HepG2 (cell line): ENCODE results near the gene SCAPER. TPM values are rescaled to one million over a fixed set of nuclear protein-coding genes. Genes with fewer than 3 reads are reported as not detected.

ENCODE experiments used
- ATAC-seq: fragments of 200-7000 bp; cut with Tn5 transposase; 3 replicates; pipeline ENCODE4 v1.9.1; 2020; ENCODE audit warnings: mild to moderate bottlenecking, moderate library complexity
- BruUV-seq: library from RNA; stranded (reverse); fragments of 400-500 nt; replicated peaks from 2 replicates; lab custom pipeline; 2021; lab: Mats Ljungman, UMichigan
- CTCF ChIA-PET: fragments of 300-600 bp; formaldehyde crosslinking; extraction: SDS; loops from one replicate; lab custom pipeline; 2021; ENCODE audit warnings: low total read pairs, inconsistent platforms, low intra/inter-chr PET ratio; lab: Yijun Ruan, JAX
- POLR2A ChIA-PET: fragments of 350-600 bp; sonication (Branson Sonifier 250); formaldehyde crosslinking; loops from one replicate; lab custom pipeline; 2020; ENCODE audit warnings: antibody characterized with exemption, inconsistent platforms; lab: Yijun Ruan, JAX
- DNase-seq: peaks from one replicate; pipeline ENCODE4 v3.0.0-alpha.2; 2015; ENCODE audit warnings: low spot score
- FAIRE-seq: peaks from 3 replicates; lab custom pipeline; 2011; peaks lifted over from hg19 to GRCh38; lab: Jason Lieb, UNC
- H2AFZ ChIP-seq: one replicate; pipeline ENCODE4 v1.6.1; 2011; ENCODE audit warnings: low read length, inconsistent platforms
- H3K27ac ChIP-seq: fragments of 300-600 bp; 3 replicates; pipeline ENCODE4 v1.8.0; 2011; ENCODE audit warnings: mixed run types, mild to moderate bottlenecking, mixed read lengths, low read length, inconsistent platforms; ENCODE audit not compliant: insufficient read depth; ENCODE audit errors: extremely low read length
- H3K27me3 ChIP-seq, 2 experiments: fragments of 200-600 bp in 1 of 2; 2 replicates in 1 of 2; 3 replicates in 1 of 2; pipeline versions ENCODE4 v1.6.0 to v1.8.0; 2011; ENCODE audit warnings: low read length in 2 of 2, mild to moderate bottlenecking in 2 of 2, moderate library complexity in 2 of 2, inconsistent platforms in 1 of 2; ENCODE audit not compliant: insufficient read depth in 2 of 2, control insufficient read depth in 1 of 2
- H3K36me3 ChIP-seq, 2 experiments: fragments of 200-600 bp in 1 of 2; replicated peaks in 1 of 2; 2 replicates in 1 of 2; 3 replicates in 1 of 2; pipeline versions ENCODE4 v1.5.1 to v1.8.0; 2011; ENCODE audit warnings: low read length in 2 of 2, inconsistent platforms in 1 of 2; ENCODE audit not compliant: insufficient read depth in 2 of 2, control insufficient read depth in 1 of 2
- H3K4me1 ChIP-seq: 2 replicates; pipeline ENCODE4 v1.5.1; 2012; ENCODE audit warnings: low read length, inconsistent platforms; ENCODE audit not compliant: insufficient read depth
- H3K4me2 ChIP-seq: 2 replicates; pipeline ENCODE4 v1.6.0; 2011; ENCODE audit warnings: low read depth, low read length, inconsistent platforms
- H3K4me3 ChIP-seq, 3 experiments: fragments of 200-600 bp in 1 of 3; sonication (generic), shearing (Covaris generic) in 1 of 3; replicated peaks in 1 of 3; 2 replicates each; pipeline ENCODE4 v1.5.1; 2011 to 2016; ENCODE audit warnings: low read length in 3 of 3, inconsistent platforms in 2 of 3, low read depth in 2 of 3, mild to moderate bottlenecking in 2 of 3, control low read depth in 1 of 3, mixed read lengths in 1 of 3; ENCODE audit not compliant: insufficient read depth in 1 of 3
- H3K79me2 ChIP-seq: one replicate; pipeline ENCODE4 v1.6.1; 2011; ENCODE audit warnings: low read length, inconsistent platforms; ENCODE audit not compliant: insufficient read depth
- H3K9ac ChIP-seq: 2 replicates; pipeline ENCODE4 v1.6.0; 2011; ENCODE audit warnings: mild to moderate bottlenecking, low read depth, low read length, inconsistent platforms; ENCODE audit not compliant: insufficient read depth
- H3K9me3 ChIP-seq: 2 replicates; pipeline ENCODE4 v1.5.1; 2012; ENCODE audit warnings: mild to moderate bottlenecking, low read length
- H4K20me1 ChIP-seq: 2 replicates; pipeline ENCODE4 v1.6.0; 2011; ENCODE audit warnings: inconsistent platforms, mild to moderate bottlenecking, low read length, moderate library complexity; ENCODE audit not compliant: insufficient read depth
- FOXP1 ChIP-seq, 2 experiments: fragments of 450-650 bp in 1 of 2; IDR thresholded peaks; 2 replicates each; pipeline ENCODE4 v1.6.1; 2017 to 2018; ENCODE audit warnings: antibody characterized with exemption in 1 of 2
- KDM1A ChIP-seq: IDR thresholded peaks from 2 replicates; pipeline ENCODE4 v1.6.1; 2016; ENCODE audit warnings: missing compliant biosample characterization
- NFRKB ChIP-seq: fragments of 450-650 bp; IDR thresholded peaks from 2 replicates; pipeline ENCODE4 v1.6.1; 2017
- STAT6 ChIP-seq: sonication (generic); formaldehyde crosslinking; IDR thresholded peaks from 2 replicates; pipeline ENCODE4 v1.4.0; 2020; ENCODE audit warnings: missing genetic modification reagents, mild to moderate bottlenecking, borderline replicate concordance
- TBL1XR1 ChIP-seq: fragments of 150-350 bp; IDR thresholded peaks from 2 replicates; pipeline ENCODE4 v1.6.1; 2014; ENCODE audit warnings: borderline replicate concordance, low read length; ENCODE audit not compliant: partially characterized antibody
- TEAD3 ChIP-seq: optimal IDR thresholded peaks from 2 replicates; pipeline ENCODE3; 2016; ENCODE audit warnings: borderline replicate concordance
- ZNF326 ChIP-seq: sonication (generic); formaldehyde crosslinking; IDR thresholded peaks from 2 replicates; pipeline ENCODE4 v1.4.0; 2020; ENCODE audit warnings: missing genetic modification reagents, borderline replicate concordance
- ZNF337 ChIP-seq: sonication (generic); formaldehyde crosslinking; IDR thresholded peaks from 2 replicates; pipeline ENCODE4 v1.5.1; 2020; ENCODE audit warnings: missing genetic modification reagents, low read depth, mild to moderate bottlenecking, borderline replicate concordance
- WGBS: methylation state at CpG from one replicate; pipeline ENCODE4 v1.1.6; 2017; ENCODE audit warnings: low lambda C conversion rate; 5-methylcytosine and 5-hydroxymethylcytosine counted together
- in situ Hi-C: cut with HindIII; loops from 2 replicates; pipeline ENCODE4 v1.10.0; 2017; ENCODE audit warnings: low pct_unique_long_range_greater_than_20kb; ENCODE audit not compliant: extremely low pct_ligation_motif_present
- intact Hi-C: fragments of 100-400 bp; cut with micrococcal nuclease; formaldehyde crosslinking; loops from one replicate; pipeline ENCODE4 v1.10.0; 2022; ENCODE audit not compliant: unreplicated experiment
- polyA plus RNA-seq, 8 experiments: library from polyadenylated mRNA; depleted of rRNA in 3 of 8; stranded (reverse) in 7 of 8; unstranded in 1 of 8; fragments of >200 nt; fragmentation: Illumina TruSeq in 4 of 8; extraction: Trizol in 4 of 8; gene quantifications; 2 replicates each; pipeline versions ENCODE4 v1.2.1 to v1.2.3, GENCODE V29; 2011 to 2016; ENCODE audit warnings: low read depth in 4 of 8, missing spikeins in 1 of 8, mixed read lengths in 1 of 8; ENCODE audit not compliant: insufficient read depth in 1 of 8
- total RNA-seq, 5 experiments: library from RNA; depleted of rRNA; stranded (reverse); fragments of >200 nt; fragmentation: Illumina TruSeq; extraction: Trizol; gene quantifications; 2 replicates each; pipeline ENCODE4 v1.2.3, GENCODE V29; 2016; ENCODE audit warnings: low read depth in 1 of 5
- TF ChIP-seq, protein P1 (sequence below): sonication (generic); formaldehyde crosslinking; IDR thresholded peaks from 2 replicates; pipeline ENCODE4 v1.4.0; 2020; ENCODE audit warnings: missing genetic modification reagents

Gene SCAPER
- total and polyA plus RNA-seq, 2 of the 13 experiments (the other 11 are each of a cell fraction or from before 2014, with no cell fraction given) = 4.3 to 10.5 TPM

GRCh38 chr15:76328106-76328696, 576.9 kb downstream of the SCAPER start:
- intact Hi-C loops (no loop called here), in situ Hi-C loops (no loop called here)
- Histone ChIP-seq H3K9ac (no peak overlapping the region), H3K79me2 (no peaks in the 10 kb centered on the region), H3K4me1 (peaks cover 15% of the 10 kb centered on the region), H3K4me2 (no peak overlapping the region), H3K4me3 (no peak overlapping the region), H3K9me3 (no peaks in the 10 kb centered on the region), H2AFZ (no peak overlapping the region), H3K36me3 (no peaks in the 10 kb centered on the region), H3K27ac (no peak overlapping the region), H4K20me1 (no peaks in the 10 kb centered on the region), H3K27me3 (peaks cover 0 to 15% of the 10 kb centered on the region in 2 experiments; a peak in 3 of 5 replicates)
- 51% methylated on average over 8 of the region's 8 CpGs for WGBS
- TF ChIP-seq TEAD3 (CRISPR knock-in tag) (no peak), ZNF337 (CRISPR knock-in tag) (no peak), TBL1XR1 (no peak), STAT6 (CRISPR knock-in tag) (no peak), KDM1A (CRISPR knock-in tag) (no peak), ZNF326 (CRISPR knock-in tag) (no peak), NFRKB (no peak), FOXP1 (IDR thresholded peaks at IDR 0.05) (no peak), FOXP1 (CRISPR knock-in tag; IDR thresholded peaks at IDR 0.05) (no peak)
- TF ChIP-seq, protein P1, sequence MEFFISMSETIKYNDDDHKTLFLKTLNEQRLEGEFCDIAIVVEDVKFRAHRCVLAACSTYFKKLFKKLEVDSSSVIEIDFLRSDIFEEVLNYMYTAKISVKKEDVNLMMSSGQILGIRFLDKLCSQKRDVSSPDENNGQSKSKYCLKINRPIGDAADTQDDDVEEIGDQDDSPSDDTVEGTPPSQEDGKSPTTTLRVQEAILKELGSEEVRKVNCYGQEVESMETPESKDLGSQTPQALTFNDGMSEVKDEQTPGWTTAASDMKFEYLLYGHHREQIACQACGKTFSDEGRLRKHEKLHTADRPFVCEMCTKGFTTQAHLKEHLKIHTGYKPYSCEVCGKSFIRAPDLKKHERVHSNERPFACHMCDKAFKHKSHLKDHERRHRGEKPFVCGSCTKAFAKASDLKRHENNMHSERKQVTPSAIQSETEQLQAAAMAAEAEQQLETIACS = no peak
- ChIA-PET CTCF (no interaction called here), POLR2A (interaction anchor here (1.1 kb wide), 1 partner anchor 17 kb away, joined by 4 read pairs; the partner anchor contains the start of gene ETFA)
- ATAC-seq (no peak), DNase-seq (no peak), FAIRE-seq (no peak)
- BruUV-seq = no TSS peak
